Activated CD4-positive, CD25-positive, alpha-beta regulatory T cell treated with anti-CD3 and anti-CD28 coated beads, Interleukin-2, amount 50 U/mL, for 16 hours (primary cell): ENCODE results near the gene SH3D21.
A peak's percentile ranks its signal among the peaks of the same experiment; 100 is the strongest.

ENCODE experiments used
- DNase-seq: peaks from one replicate; pipeline ENCODE4 v3.0.0-alpha.2; 2020; ENCODE audit warnings: low read depth, low spot score

SH3D21 gene

GRCh38 chr1:36306210-36306901 is at the start of gene SH3D21:
Gene SH3D21, plus strand, starts transcription at chr1:36306368. Its CDS starts 53 bp downstream, at chr1:36306421.
- DNase-seq: no peak

GRCh38 chr1:36256558-36257374 is 49.4 kb upstream of the SH3D21 start:
- DNase-seq: no peak

GRCh38 chr1:36257375-36257767 is 48.8 kb upstream of the SH3D21 start:
- no peak for DNase-seq

DNA sequence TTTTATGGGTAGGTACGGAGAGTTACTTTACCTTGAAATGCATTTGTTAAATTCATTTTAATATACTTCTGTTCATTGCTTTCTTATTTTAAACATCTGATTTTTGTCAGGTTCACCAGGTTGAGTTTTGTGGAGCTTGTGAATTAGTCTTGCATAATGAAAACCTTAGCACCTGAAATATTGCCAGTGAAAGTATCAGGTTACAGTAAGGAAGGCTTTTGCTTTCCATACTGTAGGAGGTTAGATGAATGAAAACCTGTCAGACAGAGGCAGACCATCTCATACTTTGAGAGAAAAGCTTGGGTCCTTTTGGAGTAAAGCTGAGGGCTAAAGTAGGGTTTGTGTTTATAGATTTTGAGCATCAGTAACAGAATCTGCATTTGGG is 47.2 kb upstream of the SH3D21 start:
- no peak for DNase-seq

DNA sequence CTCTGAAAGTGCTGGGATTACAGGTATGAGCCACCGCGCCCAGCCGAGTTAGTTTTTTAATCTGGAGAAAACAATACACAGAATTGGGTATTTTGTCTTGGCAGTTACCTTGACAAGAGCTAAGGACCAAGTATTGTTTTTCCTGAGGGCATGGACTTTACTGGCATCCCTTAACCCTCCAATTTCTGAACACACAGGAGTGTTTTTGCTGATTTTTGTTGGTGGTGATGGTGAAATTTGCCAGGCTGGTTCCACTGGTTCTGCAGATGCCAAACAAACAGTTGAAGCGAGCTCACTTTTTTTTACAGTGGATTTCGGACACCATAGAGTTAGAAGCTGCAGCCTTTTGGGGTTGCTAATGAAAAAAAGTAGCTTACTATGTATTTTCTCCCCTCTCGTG is 37.2 kb upstream of the SH3D21 start:
- no peak for DNase-seq

- no peak for DNase-seq
These were observed 36.7 kb upstream of the SH3D21 start for GRCh38 chr1:36269408-36269838.

- DNase-seq: no peak
These were observed 33.1 kb upstream of the SH3D21 start for GRCh38 chr1:36273024-36273423.

DNA sequence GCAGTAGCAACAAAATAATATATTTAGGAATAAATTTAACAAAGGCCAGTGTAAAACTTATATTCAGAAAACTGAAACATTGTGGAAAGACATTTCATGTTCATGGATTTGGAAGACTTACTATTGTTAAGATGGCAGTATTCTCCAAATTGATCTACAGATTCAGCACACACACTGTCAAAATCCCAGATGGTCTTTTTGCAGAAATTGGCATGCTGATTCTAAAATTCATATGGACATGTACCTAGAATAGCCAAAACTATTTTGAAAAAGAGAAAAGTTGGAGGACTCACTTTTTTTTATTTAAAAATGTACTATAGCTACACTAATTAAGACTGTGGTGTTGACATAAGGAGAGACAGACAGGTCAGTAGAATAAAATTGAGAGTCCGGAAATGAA is 32.0 kb upstream of the SH3D21 start:
- no peak for DNase-seq

DNA sequence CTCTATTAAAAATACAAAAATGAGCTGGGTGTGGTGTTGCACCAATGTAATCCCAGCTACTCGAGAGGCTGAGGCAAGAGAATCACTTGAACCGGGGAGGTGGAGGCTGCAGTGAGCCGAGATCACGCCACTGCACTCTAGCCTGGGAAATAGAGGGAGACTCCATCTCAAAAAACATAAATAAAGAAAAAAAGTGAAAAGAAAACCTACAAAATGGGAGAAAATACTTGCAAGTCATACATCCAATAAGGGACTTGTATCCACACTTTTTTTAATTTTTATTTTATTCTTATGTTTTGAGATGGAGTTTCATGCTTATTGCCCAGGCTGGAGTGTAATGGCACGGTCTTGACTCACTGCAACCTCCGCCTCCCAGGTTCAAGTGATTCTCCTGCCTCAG is 29.5 kb upstream of the SH3D21 start:
- DNase-seq: no peak

DNA sequence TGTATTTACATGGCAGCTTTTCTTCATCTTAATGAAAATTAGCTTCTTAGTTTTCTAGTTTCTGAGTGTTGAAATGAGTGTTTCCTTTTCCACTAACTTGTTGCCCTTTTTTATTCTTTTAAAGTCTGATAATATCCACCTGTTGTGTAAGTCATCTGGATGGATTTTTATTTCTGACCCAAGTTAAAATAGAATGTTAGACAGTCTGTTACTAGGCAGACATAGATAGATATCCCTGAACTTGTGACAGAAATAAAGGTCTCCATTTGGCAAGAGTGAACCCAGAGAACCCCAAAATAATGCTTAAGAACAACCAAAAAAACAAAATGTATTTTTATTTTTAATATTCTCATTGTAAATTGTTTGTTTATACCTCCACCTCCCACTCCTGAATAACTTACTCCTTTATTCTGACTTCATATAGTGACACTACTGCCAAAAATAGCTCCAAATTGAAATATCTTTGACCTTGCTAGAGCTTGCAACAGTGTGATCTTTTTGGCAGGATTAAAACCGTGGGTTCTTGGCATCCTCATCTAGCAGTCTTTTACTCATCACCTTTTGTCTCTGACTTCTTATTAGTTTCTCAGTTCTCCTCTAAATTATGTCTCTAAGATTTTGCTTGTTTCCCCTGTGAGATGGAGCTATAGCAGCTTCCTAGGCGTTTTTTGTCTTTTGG is 26.9 kb upstream of the SH3D21 start:
- DNase-seq: no peak

DNA sequence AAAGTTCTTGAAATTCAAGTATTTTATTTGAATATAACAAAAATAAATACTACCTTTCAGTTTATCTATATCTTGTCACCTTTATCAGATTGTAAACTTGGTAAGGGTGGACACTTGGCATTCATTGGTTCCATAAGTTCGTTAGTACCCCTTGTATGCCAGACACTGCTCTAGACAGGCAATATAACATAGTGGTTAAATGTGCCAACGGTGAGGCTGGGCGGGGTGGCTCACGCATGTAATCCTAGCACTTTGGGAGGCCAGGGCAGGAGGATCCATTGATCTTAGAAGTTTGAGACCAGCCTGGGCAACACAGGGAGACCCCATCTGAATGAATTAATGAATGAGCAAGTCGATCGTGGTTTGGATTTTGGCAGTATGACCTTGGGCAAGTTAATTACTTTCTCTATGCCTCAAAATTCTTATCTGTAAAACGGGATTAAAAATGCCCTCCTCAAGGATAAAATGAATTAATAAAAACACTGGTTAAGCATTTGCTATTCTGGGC is 26.3 kb upstream of the SH3D21 start:
- no peak for DNase-seq

DNA sequence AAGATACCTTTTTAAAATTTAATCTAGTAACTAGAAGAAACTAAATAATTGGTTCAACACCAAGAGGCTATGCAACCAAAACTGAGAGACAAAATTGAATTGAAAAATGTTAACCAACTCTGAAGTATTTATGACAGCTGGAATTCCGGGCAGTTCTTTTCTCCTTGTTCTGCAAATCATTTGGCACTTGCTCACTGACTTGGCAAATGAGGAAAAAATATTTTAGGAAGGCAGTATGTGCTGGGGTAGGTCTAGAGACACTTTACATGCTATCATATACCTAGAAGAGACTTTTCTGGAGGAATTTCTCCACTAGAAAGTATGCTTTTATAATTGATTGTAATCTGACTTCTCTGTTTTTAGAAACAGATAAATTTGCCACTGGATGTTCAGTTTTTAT is 22.1 kb upstream of the SH3D21 start:
- no peak for DNase-seq

DNA sequence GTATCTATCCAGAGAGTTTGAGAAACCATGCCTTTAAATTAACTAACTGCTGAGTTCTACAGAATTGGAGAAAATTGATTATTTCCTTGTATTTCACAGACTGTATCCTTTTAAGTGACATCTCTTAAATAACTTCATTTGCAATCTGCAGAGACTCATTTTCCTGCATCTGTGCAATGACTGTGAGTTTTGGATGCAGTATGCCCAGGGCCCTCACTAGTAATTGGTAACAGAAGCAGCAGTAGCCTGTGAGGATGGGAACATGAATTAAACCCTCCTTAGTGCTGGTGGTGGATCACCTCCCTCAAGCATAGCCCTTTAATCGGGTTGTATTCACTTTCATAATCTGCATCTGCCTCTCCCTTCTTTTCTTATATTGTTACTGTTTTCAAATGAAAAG is 21.7 kb upstream of the SH3D21 start:
- no peak for DNase-seq

DNA sequence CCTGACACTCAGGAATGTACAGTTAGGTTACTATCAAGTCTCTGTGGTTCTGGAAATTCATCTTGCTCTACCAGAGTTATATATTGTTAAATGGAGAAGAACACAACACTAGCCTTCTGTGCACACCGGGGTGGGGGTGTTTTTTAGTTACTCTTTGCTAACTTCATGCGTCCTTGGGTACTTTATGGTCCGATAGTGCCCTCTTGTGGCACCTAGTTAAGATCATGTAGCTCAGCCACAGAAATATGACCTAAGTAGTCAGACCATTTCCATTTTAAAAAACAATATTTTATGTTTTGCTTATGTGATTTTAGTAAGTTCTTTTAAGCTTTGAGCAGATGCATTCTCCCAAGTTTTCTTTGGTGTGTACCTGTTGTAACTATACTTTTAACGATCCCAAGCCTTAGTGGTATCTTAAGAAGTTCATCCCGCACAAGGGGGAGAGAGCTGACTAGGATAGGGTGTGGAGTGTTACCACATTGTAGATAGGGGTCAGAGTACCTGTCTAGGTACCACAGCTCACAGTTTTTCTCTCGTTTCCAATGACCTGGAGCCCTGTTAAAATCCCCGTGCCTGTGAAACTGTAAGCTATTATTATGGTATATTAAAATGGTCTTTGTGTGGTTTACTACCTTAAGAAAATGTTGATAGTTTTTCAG is 20.6 kb upstream of the SH3D21 start:
- peak; percentile 44 for DNase-seq

DNA sequence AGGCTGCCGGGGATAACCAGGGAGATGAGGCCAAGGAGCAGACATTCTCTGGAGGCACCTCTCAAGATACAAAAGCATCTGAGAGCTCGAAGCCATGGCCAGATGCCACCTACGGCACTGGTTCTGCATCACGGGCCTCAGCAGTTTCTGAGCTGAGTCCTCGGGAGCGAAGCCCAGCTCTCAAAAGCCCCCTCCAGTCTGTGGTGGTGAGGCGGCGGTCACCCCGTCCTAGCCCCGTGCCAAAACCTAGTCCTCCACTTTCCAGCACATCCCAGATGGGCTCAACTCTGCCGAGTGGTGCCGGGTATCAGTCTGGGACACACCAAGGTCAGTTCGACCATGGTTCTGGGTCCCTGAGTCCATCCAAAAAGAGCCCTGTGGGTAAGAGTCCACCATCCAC is 19.4 kb upstream of the SH3D21 start:
- DNase-seq: no peak

- DNase-seq: no peak
These were observed 18.6 kb upstream of the SH3D21 start for GRCh38 chr1:36287595-36287994.

- no peak for DNase-seq
These were observed 10.8 kb upstream of the SH3D21 start for GRCh38 chr1:36295390-36295789.

GRCh38 chr1:36297062-36297461 is 9.1 kb upstream of the SH3D21 start:
- DNase-seq: no peak

- no peak for DNase-seq
These were observed 7.5 kb upstream of the SH3D21 start for GRCh38 chr1:36298640-36299039.

DNA sequence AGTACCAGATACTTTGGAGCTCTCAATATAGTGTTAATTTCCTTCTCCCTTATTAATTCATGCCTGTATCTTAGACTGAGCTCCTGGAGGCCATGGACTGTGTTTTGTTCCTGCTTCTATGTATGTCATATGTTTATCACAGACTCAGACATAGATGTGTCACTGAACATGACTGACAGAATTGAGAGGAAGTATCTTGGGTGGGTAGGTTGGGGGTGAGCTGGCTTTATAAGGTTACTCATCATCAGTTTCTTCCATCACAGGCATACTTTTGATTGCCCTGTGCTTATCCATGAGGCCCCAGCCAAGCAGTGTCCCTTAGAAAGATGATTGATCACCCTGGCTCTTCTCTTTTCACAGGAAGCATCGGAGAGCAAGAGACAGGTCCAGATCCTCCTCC is 5.6 kb upstream of the SH3D21 start:
- DNase-seq: no peak

DNA sequence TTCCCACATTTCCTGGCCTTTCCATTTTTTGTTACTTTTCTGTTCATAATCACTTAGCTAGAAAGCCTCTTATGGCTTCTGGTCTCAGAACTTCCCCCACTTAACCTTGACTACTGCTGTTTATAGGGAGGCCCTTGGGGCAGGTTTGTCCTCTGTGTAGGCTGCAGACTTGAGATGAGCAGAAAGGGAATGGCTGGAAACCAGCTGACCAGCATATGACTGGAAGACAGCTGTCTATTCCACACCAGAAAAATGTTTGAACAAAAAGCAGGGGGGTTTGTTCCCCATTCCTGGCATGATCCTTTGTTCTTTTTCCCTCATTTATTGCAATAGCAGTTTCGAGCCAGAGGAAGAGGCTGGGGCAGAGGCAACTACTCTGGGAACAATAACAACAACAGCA is 4.9 kb upstream of the SH3D21 start:
- no peak for DNase-seq

GRCh38 chr1:36303244-36303643 is 2.9 kb upstream of the SH3D21 start:
- no peak for DNase-seq
